Stimulated activated CD8-positive, alpha-beta memory T cell treated with anti-CD3 and anti-CD28 coated beads, Interleukin-12 subunit alpha, Interleukin-12 subunit beta, amount 100 ng/mL, for 4 hours (primary cell): ENCODE results near the gene ERLEC1.
"Not testable (repeated sequence)": the region's sequence is repeated elsewhere in the genome, so short reads cannot be mapped to it uniquely, and the experiment has no call there.

Experiments
- DNase-seq: peaks from one replicate; pipeline ENCODE4 v3.0.0-alpha.2; 2020; ENCODE audit warnings: low read depth

ERLEC1 gene

DNA sequence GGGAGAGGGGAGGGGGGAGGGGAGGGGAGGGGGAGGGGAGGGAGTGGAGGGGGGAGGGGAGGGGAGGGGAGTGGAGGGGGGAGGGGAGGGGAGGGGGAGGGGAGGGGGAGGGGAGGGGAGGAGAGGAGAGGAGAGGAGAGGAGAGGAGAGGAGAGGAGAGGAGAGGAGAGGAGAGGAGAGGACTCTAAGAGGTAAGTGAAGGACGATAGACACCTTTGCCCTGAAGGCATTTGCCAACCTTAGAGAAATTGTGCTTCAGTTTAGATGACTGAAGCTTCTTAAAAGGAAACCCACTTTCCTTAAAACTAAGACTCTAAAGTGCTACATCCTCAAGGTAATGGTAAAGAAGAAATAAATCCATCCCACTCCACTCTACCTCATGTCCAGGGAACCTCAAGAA lies 53.7 kb downstream of the ERLEC1 start:
- no peak for DNase-seq

DNA sequence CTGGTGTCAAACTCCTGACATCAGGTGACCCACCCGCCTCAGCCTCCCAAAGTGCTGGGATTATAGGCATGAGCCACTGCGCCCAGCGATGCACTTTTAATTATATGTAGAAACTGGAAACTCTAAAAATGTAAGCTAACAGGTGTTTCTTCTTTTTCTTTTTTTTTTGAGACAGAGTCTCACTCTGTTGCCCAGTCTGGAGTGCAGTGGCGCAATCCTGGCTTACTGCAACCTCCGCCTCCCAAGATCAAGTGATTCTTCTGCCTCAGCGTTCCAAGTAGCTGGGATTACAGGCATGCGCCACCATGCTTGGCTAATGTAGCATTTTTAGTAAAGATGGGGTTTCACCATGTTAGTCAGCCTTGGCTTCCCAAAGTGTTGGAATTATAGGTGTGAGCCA lies 54.8 kb downstream of the ERLEC1 start:
- DNase-seq: not testable (repeated sequence)

DNA sequence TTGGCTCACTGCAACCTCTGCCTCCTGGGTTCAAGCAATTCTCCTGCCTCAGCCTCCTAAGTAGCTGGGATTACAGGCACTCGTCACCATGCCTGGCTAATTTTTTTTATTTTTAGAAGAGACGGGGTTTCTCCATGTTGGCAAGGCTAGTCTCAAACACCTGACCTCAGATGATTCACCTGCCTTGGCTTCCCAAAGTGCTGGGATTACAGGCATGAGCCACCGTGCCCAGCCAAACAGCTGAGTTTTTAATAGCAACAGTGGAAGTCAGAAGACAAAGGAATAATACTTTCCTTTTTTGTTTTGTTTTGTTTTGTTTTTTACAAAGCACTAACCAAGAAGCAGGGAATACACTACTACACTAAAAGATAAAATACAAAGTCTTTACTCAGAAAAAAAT lies 56.0 kb downstream of the ERLEC1 start:
- no peak for DNase-seq

DNA sequence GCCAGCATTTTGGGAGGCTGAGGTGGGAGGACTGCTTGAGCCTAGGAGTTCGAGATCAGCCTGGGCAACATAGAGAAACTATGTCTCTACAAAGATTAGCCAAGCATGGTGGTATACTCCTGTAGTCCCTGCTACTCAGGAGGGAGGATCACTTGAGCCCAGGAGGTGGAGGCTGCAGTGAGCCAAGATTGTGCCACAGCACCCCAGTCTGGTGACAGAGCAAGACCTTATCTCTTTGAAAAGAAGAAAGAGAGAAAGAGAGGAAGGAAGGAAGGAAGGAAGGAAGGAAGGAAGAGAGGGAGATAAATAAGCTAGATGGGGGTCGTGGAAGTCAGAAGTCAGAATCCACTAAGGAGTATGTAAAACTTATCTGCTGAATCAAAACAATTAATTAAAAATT lies 56.8 kb downstream of the ERLEC1 start:
- no peak for DNase-seq

DNA sequence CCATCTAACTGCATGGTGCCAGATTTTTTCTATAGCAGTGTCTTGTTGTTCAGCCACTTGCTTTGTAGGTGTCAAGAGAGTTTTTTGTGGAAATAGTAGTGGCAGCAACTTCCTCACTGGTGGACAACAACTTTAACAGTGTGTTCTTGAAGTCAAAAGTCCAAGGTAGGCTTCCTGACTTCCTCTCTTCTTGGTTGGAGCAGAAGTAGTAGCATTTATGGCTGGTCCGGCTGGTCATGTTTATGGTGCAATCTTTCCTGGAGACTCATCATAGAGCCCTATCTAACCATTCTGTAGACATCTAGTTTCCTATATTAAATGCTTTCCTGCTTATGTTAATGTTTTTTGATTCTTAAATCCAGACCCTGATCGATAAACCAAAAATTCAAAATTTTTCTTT lies 61.2 kb downstream of the ERLEC1 start:
- DNase-seq: no peak

DNA sequence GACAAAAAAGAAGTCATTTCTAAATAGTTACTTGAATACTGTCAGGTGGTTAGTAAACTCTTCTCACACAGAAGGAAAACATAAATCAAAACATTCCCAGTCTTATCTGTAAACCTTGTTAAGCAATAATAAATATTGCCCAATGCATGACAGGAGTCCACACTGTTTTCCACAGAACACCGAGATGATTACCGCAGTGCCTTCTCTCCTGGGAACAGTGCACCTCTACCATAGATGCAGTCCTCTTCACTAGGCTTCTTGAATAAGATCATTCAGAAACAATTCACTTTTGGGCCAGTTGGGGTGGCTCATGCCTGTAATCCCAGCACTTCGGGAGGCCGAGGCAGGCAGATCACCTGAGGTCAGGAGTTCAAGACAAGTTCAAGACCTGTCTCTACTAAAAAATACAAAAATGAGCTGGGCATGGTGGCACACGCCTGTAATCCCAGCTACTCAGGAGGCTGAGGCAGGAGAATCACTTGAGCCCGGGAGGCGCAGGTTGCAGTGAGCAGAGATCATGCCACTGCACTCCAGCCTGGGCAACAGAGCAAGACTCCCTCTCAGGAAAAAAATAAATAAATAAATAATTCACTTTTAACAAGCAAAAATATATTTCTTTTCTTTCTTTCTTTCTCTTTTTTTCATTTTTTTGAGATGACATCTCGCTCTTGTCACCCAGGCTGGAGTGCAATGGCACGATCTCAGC lies 64.4 kb downstream of the ERLEC1 start:
- DNase-seq: not testable (repeated sequence)

DNA sequence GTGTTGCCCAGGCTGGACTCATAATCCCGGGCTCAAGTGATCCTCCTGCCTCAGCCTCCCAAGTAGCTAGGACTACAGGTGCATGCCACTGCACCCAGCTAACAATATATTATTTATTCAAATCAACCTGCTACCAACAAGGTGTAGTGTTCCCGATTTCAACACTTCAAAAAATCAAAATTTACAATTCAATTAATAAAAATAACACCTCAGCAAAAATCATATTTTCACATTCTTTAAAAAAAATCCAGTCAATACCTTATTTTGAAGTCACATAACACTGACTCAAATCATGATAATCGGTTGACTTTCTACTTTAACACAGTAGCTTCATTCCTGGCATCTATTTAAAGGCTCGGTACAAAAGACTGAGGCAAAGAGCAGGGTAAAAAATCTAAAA lies 65.7 kb downstream of the ERLEC1 start:
- no peak for DNase-seq

DNA sequence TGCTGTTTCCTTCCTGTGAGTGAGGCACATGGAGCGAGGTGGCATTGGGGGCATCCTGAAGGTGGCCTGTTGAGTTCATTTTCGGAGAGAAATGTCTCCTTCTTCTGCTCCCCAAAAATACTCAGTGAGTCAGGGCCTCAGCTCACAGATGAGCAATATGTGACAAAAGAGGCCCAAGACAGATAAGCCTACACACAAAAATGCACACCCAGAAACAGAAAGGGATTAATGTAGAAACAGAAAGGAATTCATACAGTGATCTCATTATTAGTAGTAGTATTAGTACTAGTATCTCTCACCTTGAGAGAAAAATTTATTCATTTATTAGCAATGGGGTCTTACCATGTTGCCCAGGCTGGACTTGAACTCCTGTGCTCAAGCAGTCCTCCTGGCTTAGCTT lies 67.8 kb downstream of the ERLEC1 start:
- no peak for DNase-seq

DNA sequence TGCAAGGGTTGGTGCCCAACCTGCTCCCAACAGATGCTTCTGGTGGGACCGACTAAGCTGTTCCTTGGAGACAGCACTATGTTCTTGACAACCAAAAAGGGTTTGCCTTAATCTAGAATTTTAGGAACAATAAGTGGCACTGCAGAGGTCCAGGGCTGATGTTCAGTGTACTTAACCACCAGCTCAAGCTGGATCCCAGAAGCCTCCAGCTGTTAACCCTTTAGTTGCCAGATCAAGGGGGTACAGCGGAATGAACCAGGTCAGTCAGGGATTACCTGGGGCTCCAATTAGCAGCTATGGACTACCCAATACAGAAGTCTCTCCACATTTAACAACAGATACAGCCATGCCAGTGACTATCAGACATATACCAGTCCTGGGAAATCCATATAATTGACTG lies 69.4 kb downstream of the ERLEC1 start:
- DNase-seq: no peak

DNA sequence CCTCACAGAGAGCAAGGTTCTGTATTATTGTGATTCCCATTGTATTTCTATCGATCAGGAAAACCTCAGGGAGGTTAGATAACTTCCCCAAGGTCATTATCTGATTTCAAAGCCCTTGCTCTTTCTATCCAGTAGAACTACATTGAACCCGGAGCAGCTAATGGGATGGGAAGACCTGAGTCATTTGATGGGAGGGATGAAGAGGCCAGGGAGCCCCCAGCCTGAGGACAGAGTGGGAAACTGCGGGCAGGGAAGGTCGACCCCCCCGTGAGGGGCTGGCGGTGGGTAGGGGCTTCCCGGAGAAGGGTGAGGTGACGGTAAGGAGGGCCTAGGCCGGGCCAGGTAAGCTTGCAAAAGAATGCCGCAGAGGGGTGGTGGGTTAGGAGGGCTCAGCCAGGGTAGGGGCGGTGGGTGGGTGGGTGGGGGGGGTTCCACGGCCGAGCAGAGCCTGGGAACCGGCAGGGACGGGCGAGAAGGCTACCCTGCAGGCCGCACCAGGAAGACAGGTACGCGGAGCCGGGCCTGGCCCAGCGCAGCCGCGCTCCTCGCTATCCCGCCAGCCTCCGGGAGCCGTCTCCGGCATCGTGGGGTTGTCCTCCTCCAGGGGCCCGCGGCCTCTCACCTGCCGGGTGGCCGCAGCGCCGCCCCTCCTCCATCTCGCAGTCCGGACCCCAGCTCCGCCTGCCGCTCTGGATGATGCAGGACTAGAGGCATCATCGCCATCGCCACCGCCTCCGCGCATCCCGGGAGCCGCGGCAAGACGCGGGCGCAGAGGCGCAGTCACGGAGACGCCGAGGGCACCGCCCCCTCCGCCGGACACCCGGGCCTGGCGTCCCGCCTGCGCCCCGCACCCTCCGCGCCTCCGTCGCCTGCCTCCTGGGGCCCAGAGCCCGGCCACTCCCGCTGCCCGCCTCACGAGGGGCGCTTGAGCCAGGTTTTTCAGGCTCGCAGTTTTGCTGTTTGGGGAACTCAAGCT lies 72.7 kb downstream of the ERLEC1 start, which contains the start of gene GPR75:
TSS of gene GPR75 (minus strand) at position 762 of the 976 bp plus-strand sequence. CDS start 5,211 bp downstream, outside the sequence.
- DNase-seq: no peak

DNA sequence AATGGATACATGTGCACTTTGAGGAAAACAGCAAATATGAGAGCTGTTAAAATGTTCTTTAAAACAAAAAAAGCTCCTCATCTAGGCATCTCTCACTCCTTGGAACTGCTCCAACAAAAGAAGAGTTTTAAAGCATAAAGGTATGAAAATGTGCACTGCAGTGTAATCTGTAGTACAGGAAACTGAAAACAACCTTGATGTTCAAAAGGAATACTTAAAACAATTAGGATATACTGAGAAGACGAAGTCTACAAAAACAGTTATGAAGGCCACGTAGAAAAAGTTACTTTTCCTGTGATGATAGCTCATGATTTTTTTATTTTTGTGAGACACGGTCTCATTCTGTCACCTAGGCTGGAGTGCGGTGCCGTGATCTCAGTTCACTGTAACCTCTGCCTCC lies 75.0 kb downstream of the ERLEC1 start:
- DNase-seq: no peak

DNA sequence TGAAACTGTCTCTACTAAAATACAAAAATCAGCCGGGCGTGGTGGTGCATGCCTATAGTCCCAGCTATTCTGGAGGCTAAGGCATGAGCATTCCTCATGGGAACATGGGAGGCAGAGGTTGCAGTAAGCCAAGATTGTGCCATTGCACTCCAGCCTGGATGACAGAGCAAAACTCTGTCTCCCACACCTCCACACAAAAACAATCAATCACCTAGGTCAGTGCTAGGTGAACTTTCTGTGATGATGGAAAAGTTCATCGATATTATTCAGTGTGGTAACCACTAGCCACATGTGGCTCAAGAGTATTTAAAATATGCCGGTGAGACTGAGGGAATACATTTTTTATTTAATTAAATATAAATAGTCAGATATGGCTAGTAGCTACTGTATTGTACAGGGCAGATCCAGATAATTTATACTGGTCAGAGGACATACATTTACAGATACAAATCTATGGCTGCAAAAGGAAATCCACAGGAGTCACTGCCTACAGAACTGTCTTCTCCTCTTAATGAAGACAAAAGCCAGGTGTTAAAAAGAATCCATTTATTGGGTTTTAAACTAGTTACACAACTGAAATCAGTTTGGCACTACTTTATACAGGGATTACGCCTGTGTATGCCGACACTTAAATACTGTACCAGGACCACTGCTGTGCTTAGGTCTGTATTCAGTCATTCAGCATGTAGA lies 76.8 kb downstream of the ERLEC1 start:
- DNase-seq: no peak

DNA sequence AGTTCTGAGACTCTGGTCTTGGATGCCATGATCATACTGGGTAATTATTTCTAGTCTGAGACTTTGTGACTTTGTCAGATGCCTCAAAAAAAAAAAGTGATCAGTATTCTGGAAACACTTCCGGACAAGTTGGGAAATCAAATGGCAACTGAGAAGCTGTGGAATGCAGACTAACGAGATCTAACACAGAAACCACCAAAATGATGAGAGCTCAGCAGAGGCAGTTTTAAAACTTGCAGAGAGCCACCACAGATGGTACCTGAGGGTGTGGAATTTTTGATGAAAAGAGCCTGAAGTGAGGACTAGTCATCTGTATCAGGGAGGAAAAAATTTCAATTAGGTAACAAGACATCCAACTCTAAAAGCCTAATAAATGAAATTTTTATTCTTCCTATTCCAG lies 78.4 kb downstream of the ERLEC1 start:
- DNase-seq: no peak

DNA sequence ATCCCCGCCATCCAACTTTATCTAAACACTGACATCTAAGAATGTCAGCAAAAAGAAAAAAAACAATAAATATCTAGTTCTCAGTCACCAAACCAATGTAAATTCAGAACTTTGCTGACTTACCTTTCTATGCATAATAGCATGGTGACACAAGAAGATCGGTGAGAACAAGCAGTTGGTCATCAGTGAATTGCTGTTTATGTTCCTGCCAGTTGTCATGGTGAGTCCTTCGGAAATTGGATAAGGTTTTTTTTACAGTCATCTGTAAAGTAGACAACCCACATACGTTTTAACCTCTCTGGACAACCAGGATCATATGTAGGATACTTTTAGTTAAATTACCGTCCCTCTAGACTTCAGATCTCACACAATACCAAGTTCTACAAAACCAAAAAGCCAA lies 79.1 kb downstream of the ERLEC1 start:
- no peak for DNase-seq

DNA sequence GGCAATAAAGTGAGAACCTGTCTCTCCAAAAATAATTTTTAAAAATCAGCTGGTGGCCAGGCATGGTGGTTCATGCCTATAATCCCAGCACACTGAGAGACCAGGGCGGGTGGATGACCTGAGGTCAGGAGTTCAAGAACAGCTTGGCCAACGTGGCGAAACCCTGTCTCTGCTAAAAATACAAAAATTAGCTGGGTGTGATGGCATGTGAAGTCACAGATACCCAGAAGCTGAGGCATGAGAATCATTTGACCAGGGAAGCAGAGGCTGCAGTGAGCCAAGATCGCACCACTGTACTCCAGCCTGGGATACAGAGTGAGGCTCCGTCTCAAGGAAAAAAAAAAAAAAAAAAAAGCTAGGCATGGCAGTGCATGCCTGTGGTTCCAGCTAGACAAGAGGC lies 80.3 kb downstream of the ERLEC1 start:
- no peak for DNase-seq

DNA sequence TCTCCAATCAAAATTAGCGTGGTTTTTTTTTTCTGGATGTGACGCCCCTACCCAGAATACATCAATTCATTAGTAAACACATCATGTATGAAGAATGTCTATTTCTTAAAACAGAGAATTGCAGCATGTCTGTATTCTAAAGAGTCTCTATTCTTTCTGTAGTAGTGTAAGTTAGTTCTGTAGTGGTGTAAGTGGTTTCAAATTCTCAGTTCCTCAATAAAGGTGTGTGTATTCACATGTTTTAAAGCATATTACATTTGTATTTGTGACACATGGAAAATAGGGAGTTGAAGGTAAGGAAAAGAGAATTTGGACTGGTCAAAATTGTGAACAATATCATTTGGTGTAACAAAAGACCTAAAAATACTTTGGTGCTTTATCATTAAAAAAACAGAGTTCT lies 80.9 kb downstream of the ERLEC1 start:
- DNase-seq: no peak
